H1 (cell line): ENCODE data around the gene NT5C1B. TPM values are rescaled to one million over a fixed set of nuclear protein-coding genes. Genes with fewer than 3 reads are reported as not detected.

Experiments
- CTCF ChIA-PET: fragments of 300-600 bp; sonication (Branson Sonifier 250); formaldehyde crosslinking; loops from one replicate; lab custom pipeline; 2021; ENCODE audit not compliant: partially characterized antibody; lab: Charles Lee
- POLR2A ChIA-PET: fragments of 300-600 bp; sonication (Branson Sonifier 250); formaldehyde crosslinking; loops from one replicate; lab custom pipeline; 2021; ENCODE audit warnings: inconsistent platforms; ENCODE audit not compliant: partially characterized antibody; lab: Charles Lee
- DNase-seq, 2 experiments: peaks; one replicate each; pipeline versions ENCODE4 v3.0.0 to v3.0.0-alpha.2; 2010 to 2022; ENCODE audit warnings: low spot score in 2 of 2, low read depth in 1 of 2, mixed read lengths in 1 of 2
- FAIRE-seq: peaks from 2 replicates; lab custom pipeline; 2011; peaks lifted over from hg19 to GRCh38; lab: Jason Lieb, UNC
- H2AFZ ChIP-seq: 2 replicates; pipeline ENCODE4 v1.8.1; 2012; ENCODE audit warnings: low read length, inconsistent platforms
- H2AK5ac ChIP-seq: 2 replicates; pipeline ENCODE4 v1.6.1; 2013; ENCODE audit warnings: low read depth, low read length
- H2BK120ac ChIP-seq: replicated peaks from 2 replicates; pipeline ENCODE3; 2013; ENCODE audit warnings: low read depth, low read length, inconsistent platforms
- H2BK12ac ChIP-seq: 2 replicates; pipeline ENCODE4 v1.6.1; 2013; ENCODE audit warnings: low read depth, low read length
- H2BK15ac ChIP-seq: 2 replicates; pipeline ENCODE4 v1.6.1; 2013; ENCODE audit warnings: low read length
- H2BK20ac ChIP-seq: 2 replicates; pipeline ENCODE4 v1.6.1; 2013; ENCODE audit warnings: low read length
- H2BK5ac ChIP-seq: 2 replicates; pipeline ENCODE4 v1.6.1; 2013; ENCODE audit warnings: low read depth, low read length
- H3K14ac ChIP-seq: 2 replicates; pipeline ENCODE4 v1.6.1; 2013; ENCODE audit warnings: inconsistent platforms; ENCODE audit not compliant: insufficient read length
- H3K18ac ChIP-seq: 2 replicates; pipeline ENCODE4 v1.6.1; 2013; ENCODE audit warnings: low read length; ENCODE audit errors: extremely low read depth
- H3K23ac ChIP-seq: 2 replicates; pipeline ENCODE4 v1.6.1; 2013; ENCODE audit warnings: inconsistent platforms; ENCODE audit not compliant: insufficient read length
- H3K23me2 ChIP-seq: 2 replicates; pipeline ENCODE4 v1.6.1; 2013; ENCODE audit warnings: low read depth, low read length
- H3K27ac ChIP-seq: 2 replicates; pipeline ENCODE4 v1.6.1; 2011; ENCODE audit warnings: low read depth, low read length, inconsistent platforms
- H3K27me3 ChIP-seq, 4 experiments: replicated peaks in 1 of 4; 1 replicate in 1 of 4; 2 replicates in 3 of 4; pipeline versions ENCODE4 v1.6.1 to v1.8.1; 2011 to 2013; ENCODE audit warnings: low read length in 3 of 4, mild to moderate bottlenecking in 3 of 4, inconsistent platforms in 2 of 4, mixed read lengths in 2 of 4, moderate library complexity in 1 of 4; ENCODE audit not compliant: control insufficient read depth in 3 of 4, insufficient read depth in 3 of 4; ENCODE audit errors: extremely low read depth in 1 of 4
- H3K36me3 ChIP-seq, 4 experiments: 2 replicates each; pipeline versions ENCODE4 v1.6.1 to v1.8.1; 2011 to 2013; ENCODE audit warnings: mild to moderate bottlenecking in 4 of 4, low read length in 3 of 4, moderate library complexity in 2 of 4, control low read depth in 1 of 4, inconsistent platforms in 1 of 4; ENCODE audit not compliant: insufficient read depth in 4 of 4, control insufficient read depth in 2 of 4
- H3K4ac ChIP-seq: replicated peaks from 2 replicates; pipeline ENCODE3; 2013; ENCODE audit warnings: low read length, low read depth, mixed read lengths, inconsistent platforms; ENCODE audit not compliant: insufficient read length
- H3K4me1 ChIP-seq, 4 experiments: replicated peaks in 1 of 4; 1 replicate in 1 of 4; 2 replicates in 3 of 4; pipeline versions ENCODE4 v1.6.1 to v1.8.1; 2011 to 2013; ENCODE audit warnings: low read length in 3 of 4, inconsistent platforms in 2 of 4, mixed read lengths in 1 of 4; ENCODE audit not compliant: insufficient read depth in 4 of 4, control insufficient read depth in 3 of 4
- H3K4me2 ChIP-seq, 2 experiments: 2 replicates each; pipeline versions ENCODE4 v1.6.1 to v1.8.1; 2011 to 2013; ENCODE audit warnings: low read depth in 2 of 2, low read length in 2 of 2, control low read depth in 1 of 2, inconsistent platforms in 1 of 2, mild to moderate bottlenecking in 1 of 2; ENCODE audit not compliant: insufficient read depth in 1 of 2
- H3K4me3 ChIP-seq, 4 experiments: fragments of 200-600, 300-600 bp in 1 of 4; sonication (generic), shearing (Covaris generic), sonication (Bioruptor Twin) in 1 of 4; 2 replicates each; pipeline versions ENCODE4 v1.5.1 to v1.8.1; 2011 to 2016; ENCODE audit warnings: low read length in 4 of 4, low read depth in 3 of 4, control low read depth in 2 of 4, inconsistent platforms in 2 of 4, mild to moderate bottlenecking in 2 of 4, mixed read lengths in 1 of 4, moderate library complexity in 1 of 4; ENCODE audit not compliant: insufficient read depth in 2 of 4; ENCODE audit errors: extremely low read depth in 1 of 4
- H3K56ac ChIP-seq: replicated peaks from 2 replicates; pipeline ENCODE3; 2013; ENCODE audit warnings: low read depth, mild to moderate bottlenecking, mixed read lengths, low read length, inconsistent platforms; ENCODE audit not compliant: insufficient read length
- H3K79me1 ChIP-seq: 2 replicates; pipeline ENCODE4 v1.6.1; 2013; ENCODE audit warnings: low read depth, low read length, control low read depth
- H3K79me2 ChIP-seq, 2 experiments: 2 replicates each; pipeline versions ENCODE4 v1.6.1 to v1.8.1; 2012 to 2013; ENCODE audit warnings: low read length in 2 of 2, mild to moderate bottlenecking in 2 of 2, inconsistent platforms in 1 of 2; ENCODE audit not compliant: insufficient read depth in 2 of 2, control insufficient read depth in 1 of 2
- H3K9ac ChIP-seq, 4 experiments: replicated peaks in 1 of 4; 1 replicate in 1 of 4; 2 replicates in 3 of 4; pipeline versions ENCODE4 v1.6.1 to v1.8.1; 2011 to 2013; ENCODE audit warnings: low read depth in 3 of 4, low read length in 3 of 4, control low read depth in 2 of 4, mild to moderate bottlenecking in 2 of 4, moderate library complexity in 2 of 4, inconsistent platforms in 1 of 4; ENCODE audit errors: extremely low read depth in 1 of 4
- H3K9me3 ChIP-seq, 2 experiments: 2 replicates each; pipeline versions ENCODE4 v1.6.1 to v1.8.1; 2012 to 2013; ENCODE audit warnings: mild to moderate bottlenecking in 2 of 2, moderate library complexity in 2 of 2, control low read depth in 1 of 2, inconsistent platforms in 1 of 2, low read depth in 1 of 2, low read length in 1 of 2, mixed read lengths in 1 of 2; ENCODE audit not compliant: insufficient read depth in 2 of 2
- H4K20me1 ChIP-seq, 2 experiments: replicated peaks in 1 of 2; 2 replicates each; pipeline versions ENCODE3 to v1.8.1; 2011 to 2013; ENCODE audit warnings: inconsistent platforms in 2 of 2, low read length in 2 of 2, mild to moderate bottlenecking in 1 of 2; ENCODE audit not compliant: insufficient read depth in 2 of 2, control insufficient read depth in 1 of 2
- H4K5ac ChIP-seq: 2 replicates; pipeline ENCODE4 v1.6.1; 2013; ENCODE audit warnings: low read length, low read depth, mixed read lengths, inconsistent platforms; ENCODE audit not compliant: insufficient read length
- H4K8ac ChIP-seq: 2 replicates; pipeline ENCODE4 v1.8.0; 2013; ENCODE audit warnings: mild to moderate bottlenecking, moderate library complexity, low read length, inconsistent platforms; ENCODE audit not compliant: insufficient read depth; ENCODE audit errors: extremely low read depth
- H4K91ac ChIP-seq: replicated peaks from 2 replicates; pipeline ENCODE3; 2013; ENCODE audit warnings: low read length, mixed read lengths, inconsistent platforms; ENCODE audit not compliant: insufficient read length
- HDAC2 ChIP-seq, 2 experiments: fragments of 300-600 bp in 1 of 2; sonication (generic) in 1 of 2; IDR thresholded peaks; 2 replicates each; pipeline ENCODE4 v1.6.1; 2011 to 2012; ENCODE audit warnings: low read depth in 2 of 2, low read length in 2 of 2, mild to moderate bottlenecking in 2 of 2, moderate library complexity in 2 of 2, borderline replicate concordance in 1 of 2, inconsistent platforms in 1 of 2
- KDM5A ChIP-seq: fragments of 200-600 bp; IDR thresholded peaks from 2 replicates; pipeline ENCODE4 v1.7.1; 2012; ENCODE audit warnings: mild to moderate bottlenecking, low read length, inconsistent platforms, mixed read lengths
- RNF2 ChIP-seq: fragments of 200-900, 300-1000 bp; sonication (generic); IDR thresholded peaks from 2 replicates; pipeline ENCODE4 v1.7.1; 2016; ENCODE audit warnings: borderline replicate concordance, low read depth, mild to moderate bottlenecking, antibody characterized with exemption, low read length; ENCODE audit not compliant: poor library complexity, severe bottlenecking; ENCODE audit errors: missing control alignments
- SRF ChIP-seq: IDR thresholded peaks from 2 replicates; pipeline ENCODE4 v1.6.1; 2011; ENCODE audit warnings: mild to moderate bottlenecking, low read depth, low read length, moderate library complexity
- TEAD4 ChIP-seq: IDR thresholded peaks from 2 replicates; pipeline ENCODE4 v1.6.1; 2012; ENCODE audit warnings: low read depth, low read length, inconsistent platforms, mixed read lengths
- WGBS, 2 experiments: shearing (Covaris generic) in 1 of 2; methylation state at CpG; one replicate each; pipeline versions ENCODE4 v1.1.6 to v1.1.7; 2013 to 2015; ENCODE audit warnings: low lambda C conversion rate in 2 of 2, mixed read lengths in 2 of 2, inconsistent platforms in 1 of 2, low coverage in 1 of 2, missing lambda C conversion rate in 1 of 2; ENCODE audit not compliant: insufficient replicate concordance in 2 of 2, insufficient coverage in 1 of 2, insufficient read length in 1 of 2; ENCODE audit errors: extremely low coverage in 1 of 2, missing lambda C conversion rate in 1 of 2; 5-methylcytosine and 5-hydroxymethylcytosine counted together
- polyA plus RNA-seq, 7 experiments: library from polyadenylated mRNA; depleted of rRNA in 3 of 7; stranded (reverse) in 5 of 7; unstranded in 2 of 7; fragments of >200 nt in 5 of 7; fragments of 200-250 nt in 2 of 7; gene quantifications; 1 replicate in 5 of 7; 2 replicates in 1 of 7; 4 replicates in 1 of 7; pipeline versions ENCODE4 v1.2.1 to v1.2.3, GENCODE V29; 2011 to 2013; ENCODE audit warnings: missing spikeins in 2 of 7, mixed read lengths in 2 of 7
- total RNA-seq: library from RNA; stranded (reverse); fragmentation: NEBNext Ultra II Directional; extraction: Animal tissue kit (Norgen Biotek cat#: 25700); gene quantifications from 2 replicates; pipeline ENCODE4 v1.2.1, GENCODE V29; 2021
- TF ChIP-seq, protein P1 (sequence below): IDR thresholded peaks from 2 replicates; pipeline ENCODE4 v1.6.1; 2012; ENCODE audit warnings: inconsistent platforms

Gene NT5C1B
- total and polyA plus RNA-seq, 2 of the 8 experiments (the other 6 are each of a cell fraction or from before 2014, with no cell fraction given) = not detected

DNA sequence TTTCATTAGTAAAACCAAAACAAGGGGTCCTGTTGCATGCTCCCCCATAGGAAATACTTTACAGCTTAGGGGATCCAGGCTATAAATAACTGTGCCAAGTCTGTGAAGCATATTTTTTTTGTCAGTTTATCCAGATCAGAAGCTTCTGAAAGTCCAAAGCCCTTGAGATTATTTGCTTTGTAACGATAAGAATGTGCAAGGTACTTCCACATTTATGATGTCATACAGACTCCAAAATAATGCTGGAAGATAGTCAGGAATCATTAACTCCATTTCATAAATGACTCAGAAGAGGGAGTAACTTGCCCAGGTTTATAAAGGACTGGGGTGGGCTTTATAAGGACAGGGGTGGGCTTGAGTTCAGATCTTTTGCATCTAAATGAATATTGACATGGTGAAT, 58.2 kb downstream of the NT5C1B start:
- no peak overlapping the region for H4K5ac ChIP-seq
- ChIA-PET CTCF (interaction anchor here (1.1 to 9.2 kb wide), 2 partner anchors 12 to 160 kb away, joined by 4 to 60 read pairs; no protein-coding TSS in a partner anchor), POLR2A (no interaction called here)
- H3K36me3 ChIP-seq = no peaks in the 10 kb centered on the region
- no peak overlapping the region for H2BK15ac ChIP-seq
- no peak overlapping the region for H2BK20ac ChIP-seq
- 83% methylated on average over 1 of the region's 1 CpG; no CpG with 5 or more reads in 1 of the 2 experiments for WGBS, 2 experiments
- H3K9ac ChIP-seq = no peak overlapping the region
- H3K4ac ChIP-seq = no peak overlapping the region
- H4K8ac ChIP-seq = no peak overlapping the region
- H4K20me1 ChIP-seq = no peaks in the 10 kb centered on the region
- H3K18ac ChIP-seq = no peak overlapping the region
- H2BK120ac ChIP-seq = no peak overlapping the region
- no peak overlapping the region for H2AK5ac ChIP-seq
- no peaks in the 10 kb centered on the region for H3K79me2 ChIP-seq
- H3K23me2 ChIP-seq = no peaks in the 10 kb centered on the region
- H3K4me3 ChIP-seq = no peak overlapping the region
- H2BK5ac ChIP-seq = no peak overlapping the region
- FAIRE-seq = no peak
- no peak overlapping the region for H3K56ac ChIP-seq
- TF ChIP-seq, protein P1, sequence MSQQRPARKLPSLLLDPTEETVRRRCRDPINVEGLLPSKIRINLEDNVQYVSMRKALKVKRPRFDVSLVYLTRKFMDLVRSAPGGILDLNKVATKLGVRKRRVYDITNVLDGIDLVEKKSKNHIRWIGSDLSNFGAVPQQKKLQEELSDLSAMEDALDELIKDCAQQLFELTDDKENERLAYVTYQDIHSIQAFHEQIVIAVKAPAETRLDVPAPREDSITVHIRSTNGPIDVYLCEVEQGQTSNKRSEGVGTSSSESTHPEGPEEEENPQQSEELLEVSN = no peak
- no peak for TF ChIP-seq HDAC2 (IDR thresholded peaks at IDR 0.05; ENCODE audit: borderline replicate concordance in 1 of 2, low read depth in 2 of 2, low read length in 2 of 2)
- TF ChIP-seq SRF = no peak
- no peak for TF ChIP-seq KDM5A
- no peak for TF ChIP-seq RNF2
- TF ChIP-seq TEAD4 = no peak
- no peaks in the 10 kb centered on the region for H3K4me1 ChIP-seq
- no peak overlapping the region for H2AFZ ChIP-seq
- no peak overlapping the region for H3K23ac ChIP-seq
- no peaks in the 10 kb centered on the region for H3K9me3 ChIP-seq
- no peak overlapping the region for H3K4me2 ChIP-seq
- H3K14ac ChIP-seq = no peak overlapping the region
- no peaks in the 10 kb centered on the region for H3K79me1 ChIP-seq
- peaks cover 0 to 1% (median 0%) of the 10 kb centered on the region in 4 experiments; a peak in 1 of 7 replicates for H3K27me3 ChIP-seq
- H2BK12ac ChIP-seq = no peak overlapping the region
- H4K91ac ChIP-seq = no peak overlapping the region
- H3K27ac ChIP-seq = no peak overlapping the region
- DNase-seq = no peak
